Caco-2 (cell line): ENCODE results near the gene MMP20. TPM values are rescaled to one million over a fixed set of nuclear protein-coding genes. Genes with fewer than 3 reads are reported as not detected.

ENCODE experiments used
- BruUV-seq: library from RNA; stranded (reverse); fragments of 400-500 nt; replicated peaks from 2 replicates; lab custom pipeline; 2021; lab: Mats Ljungman, UMichigan
- CTCF ChIA-PET: fragments of 300-600 bp; sonication (Branson Sonifier 250); formaldehyde crosslinking; loops from one replicate; lab custom pipeline; 2022; ENCODE audit warnings: antibody characterized with exemption; lab: Charles Lee
- POLR2A ChIA-PET: fragments of 300-600 bp; sonication (Branson Sonifier 250); formaldehyde crosslinking; loops from one replicate; lab custom pipeline; 2022; ENCODE audit warnings: antibody characterized with exemption; lab: Charles Lee
- DNase-seq, 2 experiments: peaks; one replicate each; pipeline versions ENCODE4 v3.0.0 to v3.0.0-alpha.2; 2020 to 2022
- H3K27me3 ChIP-seq: replicated peaks from 2 replicates; pipeline ENCODE4 v1.6.0; 2011; ENCODE audit warnings: low read length; ENCODE audit not compliant: control insufficient read depth, insufficient read depth
- H3K36me3 ChIP-seq: 2 replicates; pipeline ENCODE4 v1.5.1; 2011; ENCODE audit warnings: low read length; ENCODE audit not compliant: control insufficient read depth, insufficient read depth
- H3K4me1 ChIP-seq: fragments of 250-450 bp; sonication (Bioruptor Pico); 2 replicates; pipeline ENCODE4 v1.5.1; 2020; ENCODE audit warnings: mild to moderate bottlenecking
- H3K4me3 ChIP-seq: 2 replicates; pipeline ENCODE4 v1.5.1; 2011; ENCODE audit warnings: low read depth, mild to moderate bottlenecking, control low read depth, low read length
- H3K9me3 ChIP-seq: fragments of 250-450 bp; sonication (Bioruptor Pico); 2 replicates; pipeline ENCODE4 v1.5.1; 2020; ENCODE audit warnings: mild to moderate bottlenecking, moderate library complexity
- H3K27ac Mint-ChIP-seq: one replicate; pipeline ENCODE4 v1.8.0; 2022; ENCODE audit warnings: mixed read lengths; ENCODE audit not compliant: unreplicated experiment
- H3K27me3 Mint-ChIP-seq: one replicate; pipeline ENCODE4 v1.8.0; 2022; ENCODE audit warnings: mixed read lengths; ENCODE audit not compliant: insufficient read depth, unreplicated experiment
- H3K36me3 Mint-ChIP-seq: one replicate; pipeline ENCODE4 v1.8.0; 2022; ENCODE audit warnings: mild to moderate bottlenecking, mixed read lengths; ENCODE audit not compliant: insufficient read depth, unreplicated experiment
- H3K4me1 Mint-ChIP-seq: one replicate; pipeline ENCODE4 v1.8.0; 2022; ENCODE audit warnings: low read depth, mixed read lengths; ENCODE audit not compliant: unreplicated experiment
- H3K4me3 Mint-ChIP-seq: one replicate; pipeline ENCODE4 v1.8.0; 2022; ENCODE audit warnings: mild to moderate bottlenecking, moderate library complexity, mixed read lengths; ENCODE audit not compliant: unreplicated experiment
- H3K9me3 Mint-ChIP-seq: one replicate; pipeline ENCODE4 v1.8.0; 2022; ENCODE audit warnings: mixed read lengths; ENCODE audit not compliant: unreplicated experiment
- intact Hi-C: fragments of 100-400 bp; cut with micrococcal nuclease; formaldehyde crosslinking; loops from one replicate; pipeline ENCODE4 v1.10.0; 2022; ENCODE audit not compliant: unreplicated experiment
- total RNA-seq: library from RNA; stranded (reverse); gene quantifications from 2 replicates; pipeline ENCODE4 v1.2.3, GENCODE V29; 2022
- TF ChIP-seq, protein P1 (sequence below), 2 experiments: fragments of 200-600 bp in 1 of 2; IDR thresholded peaks; 1 replicate in 1 of 2; 2 replicates in 1 of 2; pipeline versions ENCODE4 v1.5.1 to v1.8.0; 2011 to 2022; ENCODE audit warnings: antibody characterized with exemption in 1 of 2, control low read depth in 1 of 2, inconsistent platforms in 1 of 2, low read depth in 1 of 2, low read length in 1 of 2, mild to moderate bottlenecking in 1 of 2, moderate library complexity in 1 of 2; ENCODE audit not compliant: insufficient read depth in 1 of 2, severe bottlenecking in 1 of 2, unreplicated experiment in 1 of 2

Gene MMP20
- total RNA-seq, 1 experiment from 2014 or later, result not detected

DNA sequence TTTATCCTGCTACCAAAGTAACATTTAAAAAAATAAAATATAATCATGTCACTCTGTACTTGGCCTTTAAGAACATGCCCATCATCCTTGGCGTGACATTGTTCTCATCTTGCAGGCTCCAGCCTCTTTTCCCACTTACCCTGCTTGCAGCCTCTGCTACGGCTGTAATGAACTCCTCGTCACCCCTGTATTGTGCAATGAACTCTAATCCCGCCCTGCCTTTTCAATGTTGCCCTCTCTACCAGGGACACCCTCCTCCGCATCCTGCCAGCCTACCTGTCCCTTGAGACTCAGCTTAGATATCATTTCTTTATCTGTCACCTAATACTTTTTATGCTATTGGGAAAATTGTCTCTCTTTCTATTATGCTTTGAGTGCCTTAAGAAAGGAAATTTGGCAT lies 12.6 kb upstream of the MMP20 start:
- no peak for DNase-seq
- no peaks in the 10 kb centered on the region for H3K36me3 ChIP-seq
- BruUV-seq, result no TSS peak
- intact Hi-C loops, result no loop called here
- Mint-ChIP-seq H3K27ac (no peak overlapping the region), H3K4me1 (peaks cover 14% of the 10 kb centered on the region), H3K36me3 (no peaks in the 10 kb centered on the region), H3K4me3 (no peak overlapping the region), H3K9me3 (no peaks in the 10 kb centered on the region), H3K27me3 (no peaks in the 10 kb centered on the region)
- ChIA-PET CTCF (no interaction called here), POLR2A (no interaction called here)
- H3K4me3 ChIP-seq, result no peak overlapping the region
- TF ChIP-seq, protein P1, sequence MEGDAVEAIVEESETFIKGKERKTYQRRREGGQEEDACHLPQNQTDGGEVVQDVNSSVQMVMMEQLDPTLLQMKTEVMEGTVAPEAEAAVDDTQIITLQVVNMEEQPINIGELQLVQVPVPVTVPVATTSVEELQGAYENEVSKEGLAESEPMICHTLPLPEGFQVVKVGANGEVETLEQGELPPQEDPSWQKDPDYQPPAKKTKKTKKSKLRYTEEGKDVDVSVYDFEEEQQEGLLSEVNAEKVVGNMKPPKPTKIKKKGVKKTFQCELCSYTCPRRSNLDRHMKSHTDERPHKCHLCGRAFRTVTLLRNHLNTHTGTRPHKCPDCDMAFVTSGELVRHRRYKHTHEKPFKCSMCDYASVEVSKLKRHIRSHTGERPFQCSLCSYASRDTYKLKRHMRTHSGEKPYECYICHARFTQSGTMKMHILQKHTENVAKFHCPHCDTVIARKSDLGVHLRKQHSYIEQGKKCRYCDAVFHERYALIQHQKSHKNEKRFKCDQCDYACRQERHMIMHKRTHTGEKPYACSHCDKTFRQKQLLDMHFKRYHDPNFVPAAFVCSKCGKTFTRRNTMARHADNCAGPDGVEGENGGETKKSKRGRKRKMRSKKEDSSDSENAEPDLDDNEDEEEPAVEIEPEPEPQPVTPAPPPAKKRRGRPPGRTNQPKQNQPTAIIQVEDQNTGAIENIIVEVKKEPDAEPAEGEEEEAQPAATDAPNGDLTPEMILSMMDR (IDR thresholded peaks at IDR 0.05; ENCODE audit: insufficient read depth in 1 of 2, low read depth in 1 of 2, low read length in 1 of 2, severe bottlenecking in 1 of 2, unreplicated experiment in 1 of 2), result no peak
- peaks cover 4% of the 10 kb centered on the region; the same call in 1 of the 2 replicates for H3K4me1 ChIP-seq
- no peaks in the 10 kb centered on the region for H3K9me3 ChIP-seq
- H3K27me3 ChIP-seq, result no peaks in the 10 kb centered on the region

DNA sequence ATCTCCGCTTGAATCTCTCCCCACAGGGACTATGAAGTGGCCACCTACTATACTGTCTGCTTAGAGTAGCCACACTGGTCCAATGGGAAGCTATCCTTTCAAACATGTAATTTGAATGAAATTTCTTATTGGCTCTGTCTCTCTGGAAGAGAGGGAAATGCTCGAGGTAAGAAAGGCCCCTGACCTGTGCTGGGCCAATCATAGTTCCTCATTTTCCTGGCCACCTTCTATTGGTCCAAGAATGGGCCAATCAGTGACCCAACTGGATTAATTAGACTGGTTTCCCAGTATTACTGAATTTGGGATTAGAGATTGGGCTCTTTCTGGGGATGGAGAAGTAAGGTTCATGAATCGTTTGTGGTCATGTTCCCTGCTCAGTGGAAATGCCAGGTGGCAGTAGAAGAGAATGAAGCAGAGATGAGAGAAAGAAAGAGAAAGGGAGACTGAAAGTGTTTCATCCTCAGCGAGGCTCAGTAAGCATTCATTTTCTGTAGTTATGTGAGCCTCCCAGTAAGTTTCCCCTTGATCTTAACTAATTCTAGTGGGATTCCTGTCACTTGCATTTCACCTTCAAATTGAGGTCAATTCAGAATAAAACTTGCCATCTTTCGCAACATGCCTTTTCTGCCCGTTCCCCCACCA lies 8.4 kb upstream of the MMP20 start:
- TF ChIP-seq, protein P1 (IDR thresholded peaks at IDR 0.05; ENCODE audit: insufficient read depth in 1 of 2, low read depth in 1 of 2, low read length in 1 of 2, severe bottlenecking in 1 of 2, unreplicated experiment in 1 of 2), result no peak
- no peak overlapping the region for H3K27ac Mint-ChIP-seq
- Histone ChIP-seq H3K4me1 (no peaks in the 10 kb centered on the region), H3K4me3 (no peak overlapping the region), H3K36me3 (no peaks in the 10 kb centered on the region), H3K27me3 (no peaks in the 10 kb centered on the region), H3K9me3 (no peaks in the 10 kb centered on the region)
- no peaks in the 10 kb centered on the region for H3K9me3 Mint-ChIP-seq
- intact Hi-C loops, result no loop called here
- no peak for DNase-seq
- ChIA-PET POLR2A (no interaction called here), CTCF (no interaction called here)
- no peaks in the 10 kb centered on the region for H3K27me3 Mint-ChIP-seq
- BruUV-seq, result no TSS peak
- H3K4me1 Mint-ChIP-seq, result peaks cover 8% of the 10 kb centered on the region
- H3K4me3 Mint-ChIP-seq, result no peak overlapping the region
- H3K36me3 Mint-ChIP-seq, result no peaks in the 10 kb centered on the region

DNA sequence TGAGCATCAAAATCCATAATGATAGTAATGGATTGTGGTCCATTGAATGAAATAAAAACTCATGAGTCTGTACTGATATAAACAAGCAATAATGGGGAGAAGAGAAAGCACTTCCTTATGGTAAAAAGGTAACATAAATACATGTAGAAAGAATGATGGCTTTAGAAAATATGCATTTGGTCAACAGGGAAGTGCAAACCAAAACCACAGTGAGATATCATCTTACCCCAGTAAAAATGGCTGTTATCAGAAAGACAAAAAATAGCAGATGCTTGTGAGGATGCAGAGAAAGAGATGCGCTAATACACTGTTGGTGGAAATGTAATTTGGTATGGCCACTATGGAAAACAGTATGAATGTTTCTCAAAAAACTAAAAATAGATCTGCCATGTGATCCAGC lies 6.9 kb upstream of the MMP20 start:
- POLR2A ChIA-PET, result no interaction called here
- no peak for DNase-seq
- no peaks in the 10 kb centered on the region for H3K9me3 ChIP-seq
- Mint-ChIP-seq H3K4me1 (peaks cover 8% of the 10 kb centered on the region), H3K4me3 (no peak overlapping the region), H3K27ac (no peak overlapping the region), H3K36me3 (no peaks in the 10 kb centered on the region), H3K9me3 (no peaks in the 10 kb centered on the region), H3K27me3 (no peaks in the 10 kb centered on the region)
- intact Hi-C loops, result no loop called here
- H3K36me3 ChIP-seq, result no peaks in the 10 kb centered on the region
- BruUV-seq, result no TSS peak
- CTCF ChIA-PET, result no interaction called here
- H3K4me1 ChIP-seq, result no peaks in the 10 kb centered on the region
- TF ChIP-seq, protein P1 (IDR thresholded peaks at IDR 0.05; ENCODE audit: insufficient read depth in 1 of 2, low read depth in 1 of 2, low read length in 1 of 2, severe bottlenecking in 1 of 2, unreplicated experiment in 1 of 2), result no peak
- H3K27me3 ChIP-seq, result no peaks in the 10 kb centered on the region
- H3K4me3 ChIP-seq, result no peak overlapping the region
